Kidney capillary endothelial cell (primary cell): ENCODE measurements around the gene SLCO1B3.
"Not testable (repeated sequence)": the region's sequence is repeated elsewhere in the genome, so short reads cannot be mapped to it uniquely, and the experiment has no call there.

Experiments used
- DNase-seq: peaks from one replicate; pipeline ENCODE4 v3.0.0-alpha.2; 2018; ENCODE audit warnings: low spot score

The SLCO1B3 gene

DNA sequence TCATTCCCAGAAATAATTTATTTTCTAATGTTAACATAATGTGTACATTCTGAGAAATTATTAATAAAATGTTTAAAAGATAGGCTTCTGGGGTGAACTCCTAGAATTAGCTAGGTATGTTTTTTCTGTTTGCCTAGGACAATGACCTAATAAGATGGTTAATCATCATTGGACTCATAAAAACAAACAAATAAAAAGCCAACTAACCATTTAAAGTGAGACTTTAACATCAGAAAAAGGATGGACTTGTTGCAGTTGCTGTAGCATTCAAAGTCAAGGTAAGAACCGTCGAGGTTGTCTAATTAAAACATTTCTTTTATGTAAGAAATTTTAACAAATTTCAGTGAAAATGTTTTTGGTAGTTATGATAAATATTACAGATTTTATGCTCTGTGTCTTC lies at the start of gene SLCO1B3:
Gene SLCO1B3 (plus strand): TSS at position 219 of the 400 bp plus-strand sequence. CDS start 5,034 bp downstream, outside the sequence.
- DNase-seq: no peak

GRCh38 chr12:20777420-20777819 lies 33.1 kb upstream of the SLCO1B3 start:
- no peak for DNase-seq

- DNase-seq: no peak
These were observed 31.5 kb upstream of the SLCO1B3 start for GRCh38 chr12:20778969-20779368.

GRCh38 chr12:20779971-20780370 lies 30.5 kb upstream of the SLCO1B3 start:
- DNase-seq: not testable (repeated sequence)

GRCh38 chr12:20783796-20784357 lies 26.6 kb upstream of the SLCO1B3 start:
- not testable (repeated sequence) for DNase-seq

- no peak for DNase-seq
These were observed 17.5 kb upstream of the SLCO1B3 start for GRCh38 chr12:20792971-20793370.

DNA sequence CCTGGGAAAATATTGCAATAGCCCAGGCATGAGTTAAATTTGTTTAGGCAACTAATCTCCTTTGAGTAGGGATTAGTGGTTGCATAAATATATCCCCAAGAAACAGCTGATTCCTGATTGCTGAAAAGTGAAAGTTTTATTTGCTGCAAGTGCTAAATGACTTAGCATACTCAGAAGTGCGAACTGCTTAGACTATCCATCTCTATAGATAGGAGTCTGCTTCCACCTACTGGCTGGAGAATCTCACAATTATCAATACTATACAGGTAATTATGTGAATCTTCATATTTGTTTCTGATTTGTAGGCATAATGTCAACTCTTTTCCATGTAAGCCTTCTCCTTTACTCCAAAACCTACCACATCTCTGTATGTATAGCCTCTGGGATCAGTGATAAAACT lies 12.0 kb upstream of the SLCO1B3 start:
- no peak for DNase-seq

- DNase-seq: no peak
These were observed 10.3 kb upstream of the SLCO1B3 start for GRCh38 chr12:20800160-20800559.

DNA sequence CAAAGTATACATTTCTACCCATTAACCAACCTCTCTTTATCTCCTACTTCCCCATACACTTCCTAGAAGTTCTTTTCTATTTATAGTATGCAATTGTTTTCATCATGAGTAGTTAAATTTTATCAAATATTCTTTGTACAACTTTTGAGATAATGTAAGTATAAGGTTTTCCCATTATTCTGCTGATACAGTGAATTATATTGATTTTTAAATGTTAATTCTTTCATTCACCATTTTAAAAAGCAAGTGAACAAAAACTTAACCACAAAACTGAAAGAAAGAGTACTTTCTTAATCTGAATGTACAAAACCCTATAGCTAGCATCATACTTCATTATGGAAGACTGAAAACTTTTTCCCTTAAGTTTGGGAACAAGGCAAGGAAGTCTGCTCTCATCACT lies 9.5 kb upstream of the SLCO1B3 start:
- DNase-seq: no peak

DNA sequence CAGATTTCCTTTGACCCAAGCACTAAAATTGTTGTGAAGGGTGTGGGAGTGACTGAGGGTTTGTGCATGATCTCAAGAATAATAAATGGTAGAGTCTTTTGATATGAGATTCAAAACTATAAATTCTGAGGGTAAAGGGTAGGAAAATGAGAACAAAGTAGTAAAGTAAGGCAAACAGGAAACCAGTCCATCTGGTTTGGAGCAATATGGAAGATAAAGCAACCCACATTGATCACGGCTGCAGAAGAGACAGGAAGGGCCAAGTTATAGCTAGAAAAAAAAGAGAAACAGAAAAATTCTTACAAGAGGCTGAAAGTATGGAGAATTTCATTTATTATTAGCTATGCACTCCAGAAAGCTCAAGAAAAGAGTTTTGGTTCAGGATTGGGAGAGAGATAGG lies 4.6 kb upstream of the SLCO1B3 start:
- no peak for DNase-seq

- DNase-seq: no peak
These were observed 3.1 kb upstream of the SLCO1B3 start for GRCh38 chr12:20807192-20808080.

GRCh38 chr12:20808521-20808920 lies 2.0 kb upstream of the SLCO1B3 start:
- no peak for DNase-seq

GRCh38 chr12:20815574-20815973 lies 5.1 kb downstream of the SLCO1B3 start:
- no peak for DNase-seq

DNA sequence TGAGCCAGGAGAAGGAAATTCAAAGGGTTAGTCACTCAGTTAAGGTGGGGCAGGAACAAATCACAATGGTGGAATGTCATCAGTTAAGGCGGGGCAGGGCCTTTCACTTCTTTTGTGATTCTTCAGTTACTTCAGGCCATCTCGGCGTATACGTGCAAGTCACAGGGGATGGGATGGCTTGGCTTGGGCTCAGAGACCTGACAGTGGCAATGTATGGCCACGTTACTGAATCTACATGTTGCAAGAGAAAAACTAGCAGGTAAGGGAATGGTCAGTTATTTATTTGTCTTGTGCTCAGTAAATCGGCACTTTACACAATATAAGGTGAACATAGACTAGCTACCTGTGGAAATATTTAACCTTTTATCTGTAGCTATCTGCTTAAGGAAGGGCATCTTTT lies 11.9 kb downstream of the SLCO1B3 start:
- DNase-seq: no peak

- DNase-seq: no peak
These were observed 12.4 kb downstream of the SLCO1B3 start for GRCh38 chr12:20822925-20823324.

DNA sequence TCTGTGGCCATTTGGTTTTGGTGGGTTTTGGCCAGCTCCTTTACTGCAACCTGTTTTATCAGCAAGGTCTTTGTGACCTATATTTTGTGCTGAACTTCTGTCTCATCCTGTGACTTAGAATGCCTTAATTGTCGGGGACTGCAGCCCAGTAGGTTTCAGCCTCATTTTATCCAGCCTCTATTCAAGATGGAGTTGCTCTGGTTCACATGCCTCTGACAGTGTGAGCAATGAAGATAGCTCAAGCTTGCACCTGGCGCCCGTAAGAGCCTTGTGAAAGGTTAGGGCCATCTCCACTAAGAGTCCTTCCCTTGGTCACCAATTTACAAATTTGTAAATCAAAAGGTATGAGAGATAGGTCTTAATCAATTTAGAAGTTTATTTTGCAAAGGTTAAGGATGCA lies 19.4 kb downstream of the SLCO1B3 start:
- DNase-seq: no peak

DNA sequence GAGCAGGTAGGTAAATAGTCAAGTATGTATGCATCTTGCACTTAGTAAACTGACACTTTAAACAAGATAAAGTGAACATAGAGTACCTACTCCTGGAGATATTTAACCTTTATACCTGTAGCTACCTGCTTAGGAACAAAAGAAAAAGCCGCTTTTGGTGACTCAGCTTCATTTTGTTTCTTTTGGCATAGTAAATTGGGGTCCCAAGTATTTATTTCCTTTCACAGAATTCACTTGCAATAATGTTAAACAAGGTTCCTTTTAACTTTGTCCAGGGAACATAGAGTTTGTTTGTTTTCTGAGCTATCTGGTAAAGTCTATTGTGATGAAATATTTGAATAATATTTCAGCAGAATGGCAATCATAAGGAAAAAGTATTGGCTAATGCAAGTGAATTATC lies 20.0 kb downstream of the SLCO1B3 start:
- no peak for DNase-seq

- DNase-seq: no peak
These were observed 22.4 kb downstream of the SLCO1B3 start for GRCh38 chr12:20832911-20833310.

GRCh38 chr12:20852649-20853048 lies 42.1 kb downstream of the SLCO1B3 start:
- no peak for DNase-seq

DNA sequence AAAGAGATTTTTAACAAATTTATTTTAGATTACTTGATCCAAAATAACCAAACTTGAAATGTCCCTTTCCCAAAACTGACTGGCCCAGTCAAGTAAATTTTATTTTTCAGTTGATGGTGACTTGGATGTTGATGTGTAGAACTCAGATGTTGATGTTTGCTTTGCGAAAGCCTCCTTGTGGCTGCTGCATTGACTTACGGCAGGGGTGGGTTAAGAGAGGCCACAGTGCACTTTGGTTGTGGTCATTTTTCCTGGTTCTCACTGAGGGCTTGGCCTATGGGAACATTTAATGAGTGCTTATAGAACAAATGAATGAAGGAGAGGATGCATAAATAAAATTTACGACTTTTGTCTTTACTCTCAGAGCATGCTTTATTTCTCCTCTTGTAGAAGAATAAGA lies 52.6 kb downstream of the SLCO1B3 start:
- no peak for DNase-seq

DNA sequence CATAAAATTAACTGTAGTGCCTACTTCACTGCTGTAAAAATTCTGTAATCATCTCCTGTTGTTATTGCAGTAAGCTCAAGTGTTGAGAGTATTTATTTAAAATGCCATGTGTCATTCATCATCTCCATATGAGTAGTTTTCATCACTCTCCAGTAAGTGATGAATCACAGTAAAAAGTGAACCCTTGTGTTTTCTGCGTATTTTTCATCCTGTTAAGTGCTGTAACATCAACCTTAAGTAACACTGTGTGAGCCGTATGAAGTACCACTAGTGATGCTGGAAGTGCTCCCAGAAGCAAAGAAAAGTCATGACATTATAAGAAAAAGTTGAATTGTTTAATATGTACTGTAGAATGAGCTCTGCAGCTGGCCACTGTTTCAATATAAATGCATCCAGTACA lies 55.4 kb downstream of the SLCO1B3 start:
- no peak for DNase-seq

- no peak for DNase-seq
These were observed 57.8 kb downstream of the SLCO1B3 start for GRCh38 chr12:20868277-20868676.

GRCh38 chr12:20883288-20883687 lies 72.8 kb downstream of the SLCO1B3 start:
- no peak for DNase-seq

DNA sequence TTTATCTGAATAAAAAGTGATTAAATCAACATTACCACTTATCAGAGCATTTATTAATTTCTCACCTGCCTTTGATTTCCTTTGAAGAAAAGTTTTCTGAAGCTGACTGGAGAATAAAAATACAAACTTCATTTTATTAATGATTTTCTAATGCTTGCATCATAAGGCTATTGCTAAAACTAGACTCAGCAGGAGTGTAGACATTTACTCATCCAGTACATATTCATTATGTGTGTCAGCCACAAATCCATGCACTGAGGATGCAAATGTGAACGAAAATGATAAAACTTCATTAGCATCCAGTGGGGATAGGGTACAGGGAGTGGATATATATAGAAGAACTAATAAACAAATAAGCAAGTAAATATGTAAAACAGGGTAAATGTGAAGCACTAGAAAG lies 74.6 kb downstream of the SLCO1B3 start:
- DNase-seq: no peak
